GM21825 (cell line): Measurements from ENCODE around the gene GSG1L.
"Not testable (repeated sequence)": the region's sequence is repeated elsewhere in the genome, so short reads cannot be mapped to it uniquely, and the experiment has no call there.

Experiments
- ATAC-seq: cut with Tn5 transposase; IDR thresholded peaks from one replicate; pipeline ENCODE4 v1.9.1; 2021; ENCODE audit warnings: mild to moderate bottlenecking, moderate library complexity; ENCODE audit not compliant: unreplicated experiment

Gene GSG1L

GRCh38 chr16:27917949-27918348 lies 145.6 kb downstream of the GSG1L start:
- ATAC-seq, result no peak

- ATAC-seq, result no peak
Measured at GRCh38 chr16:27911486-27911885, 152.0 kb downstream of the GSG1L start.

- no peak for ATAC-seq
Measured at GRCh38 chr16:27907457-27907972, 156.0 kb downstream of the GSG1L start.

- ATAC-seq, result no peak
Measured at GRCh38 chr16:27906883-27907282, 156.6 kb downstream of the GSG1L start.

GRCh38 chr16:27903046-27903655 lies 160.4 kb downstream of the GSG1L start:
- ATAC-seq, result no peak

- ATAC-seq, result no peak
Measured at GRCh38 chr16:27902551-27902950, 161.0 kb downstream of the GSG1L start.

- ATAC-seq, result no peak
Measured at GRCh38 chr16:27901956-27902355, 161.6 kb downstream of the GSG1L start.

- ATAC-seq, result no peak
Measured at GRCh38 chr16:27899736-27900135, 163.8 kb downstream of the GSG1L start.

GRCh38 chr16:27894386-27894785 lies 169.1 kb downstream of the GSG1L start:
- no peak for ATAC-seq

- no peak for ATAC-seq
Measured at GRCh38 chr16:27892879-27893278, 170.6 kb downstream of the GSG1L start.

- no peak for ATAC-seq
Measured at GRCh38 chr16:27890866-27891265, 172.6 kb downstream of the GSG1L start.

GRCh38 chr16:27890006-27890405 lies 173.5 kb downstream of the GSG1L start:
- ATAC-seq, result no peak

- no peak for ATAC-seq
Measured at GRCh38 chr16:27883576-27883975, 179.9 kb downstream of the GSG1L start.

- no peak for ATAC-seq
Measured at GRCh38 chr16:27880287-27880686, 183.2 kb downstream of the GSG1L start.

- no peak for ATAC-seq
Measured at GRCh38 chr16:27879601-27880247, 183.8 kb downstream of the GSG1L start.

- ATAC-seq, result not testable (repeated sequence)
Measured at GRCh38 chr16:27872627-27873026, 190.9 kb downstream of the GSG1L start.

- no peak for ATAC-seq
Measured at GRCh38 chr16:27870116-27870798, 193.3 kb downstream of the GSG1L start.

- no peak for ATAC-seq
Measured at GRCh38 chr16:27869411-27869810, 194.1 kb downstream of the GSG1L start.

GRCh38 chr16:27868180-27868579 lies 195.3 kb downstream of the GSG1L start:
- ATAC-seq, result no peak

- no peak for ATAC-seq
Measured at GRCh38 chr16:27867122-27868110, 196.1 kb downstream of the GSG1L start.

GRCh38 chr16:27863377-27863776 lies 200.1 kb downstream of the GSG1L start:
- ATAC-seq, result no peak
